PC-3 (cell line): ENCODE data around the gene FAM171A1.

Source experiments
- EZH2 ChIP-seq: fragments of 300-600 bp; sonication (generic); IDR thresholded peaks from one replicate; pipeline ENCODE4 v1.6.1; 2017; ENCODE audit warnings: antibody characterized with exemption, mild to moderate bottlenecking, low read length; ENCODE audit not compliant: unreplicated experiment
- EZH2phosphoT487 ChIP-seq: fragments of 300-600 bp; sonication (generic); IDR thresholded peaks from 2 replicates; pipeline ENCODE4 v1.6.1; 2018; ENCODE audit warnings: mild to moderate bottlenecking, antibody characterized with exemption, low read length, borderline replicate concordance
- TF ChIP-seq, protein P1 (sequence below): fragments of 300-600 bp; sonication (generic); conservative IDR thresholded peaks from 2 replicates; pipeline ENCODE4 v1.5.1; 2017; ENCODE audit warnings: antibody characterized with exemption, low read depth, mild to moderate bottlenecking, low read length

DNA sequence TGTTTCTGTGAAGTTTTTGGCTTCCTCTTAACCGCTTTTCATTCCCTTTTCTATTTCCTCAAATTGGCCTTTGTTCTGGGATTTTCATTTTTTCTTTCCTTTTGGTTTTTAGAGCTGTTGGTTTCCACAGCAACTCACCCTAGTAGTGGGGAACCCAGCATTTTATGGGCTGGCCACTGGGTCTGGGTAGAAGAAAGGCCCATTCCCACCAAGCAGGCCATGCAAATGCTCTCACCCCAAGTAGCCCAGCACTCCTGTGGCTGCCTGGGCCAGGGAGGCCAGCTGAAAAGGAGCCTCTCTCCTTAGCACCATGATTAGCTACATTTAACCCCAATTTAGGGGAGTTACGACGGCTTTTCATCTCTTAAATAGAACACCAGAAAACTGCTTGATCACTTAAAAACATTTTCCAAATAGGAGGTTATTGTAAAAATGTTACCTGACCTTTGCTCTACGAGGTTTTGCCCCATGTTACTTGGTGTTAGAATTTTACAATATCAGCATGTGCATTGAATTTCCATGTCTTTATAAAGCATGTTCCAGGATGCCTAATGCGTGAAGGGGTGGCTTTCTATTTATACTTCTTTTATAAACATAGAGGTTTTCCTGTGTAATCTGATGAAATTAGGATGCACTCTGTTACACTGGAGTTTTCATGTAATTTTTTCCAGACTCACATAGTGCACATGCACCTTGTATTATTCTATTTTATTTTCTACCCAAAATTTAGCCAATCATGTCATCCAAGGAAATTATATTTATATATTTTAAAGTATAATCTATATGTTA, 75.4 kb downstream of the FAM171A1 start:
- TF ChIP-seq EZH2: no peak
- no peak for TF ChIP-seq EZH2phosphoT487
- TF ChIP-seq, protein P1, sequence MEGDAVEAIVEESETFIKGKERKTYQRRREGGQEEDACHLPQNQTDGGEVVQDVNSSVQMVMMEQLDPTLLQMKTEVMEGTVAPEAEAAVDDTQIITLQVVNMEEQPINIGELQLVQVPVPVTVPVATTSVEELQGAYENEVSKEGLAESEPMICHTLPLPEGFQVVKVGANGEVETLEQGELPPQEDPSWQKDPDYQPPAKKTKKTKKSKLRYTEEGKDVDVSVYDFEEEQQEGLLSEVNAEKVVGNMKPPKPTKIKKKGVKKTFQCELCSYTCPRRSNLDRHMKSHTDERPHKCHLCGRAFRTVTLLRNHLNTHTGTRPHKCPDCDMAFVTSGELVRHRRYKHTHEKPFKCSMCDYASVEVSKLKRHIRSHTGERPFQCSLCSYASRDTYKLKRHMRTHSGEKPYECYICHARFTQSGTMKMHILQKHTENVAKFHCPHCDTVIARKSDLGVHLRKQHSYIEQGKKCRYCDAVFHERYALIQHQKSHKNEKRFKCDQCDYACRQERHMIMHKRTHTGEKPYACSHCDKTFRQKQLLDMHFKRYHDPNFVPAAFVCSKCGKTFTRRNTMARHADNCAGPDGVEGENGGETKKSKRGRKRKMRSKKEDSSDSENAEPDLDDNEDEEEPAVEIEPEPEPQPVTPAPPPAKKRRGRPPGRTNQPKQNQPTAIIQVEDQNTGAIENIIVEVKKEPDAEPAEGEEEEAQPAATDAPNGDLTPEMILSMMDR: no peak
